HL-60 (cell line): ENCODE results near the gene KCNK7.

Source experiments
- DNase-seq, 2 experiments: peaks; one replicate each; pipeline ENCODE4 v3.0.0-alpha.2; 2010 to 2020; ENCODE audit warnings: low read depth in 1 of 2, low spot score in 1 of 2
- H3K27ac ChIP-seq: fragments of 250-450 bp; sonication (Bioruptor Pico); replicated peaks from 2 replicates; pipeline ENCODE4 v1.5.1; 2020; ENCODE audit warnings: mild to moderate bottlenecking, moderate library complexity
- H3K27me3 ChIP-seq: fragments of 250-450 bp; sonication (Bioruptor Pico); 2 replicates; pipeline ENCODE4 v1.5.1; 2021; ENCODE audit warnings: mild to moderate bottlenecking, moderate library complexity; ENCODE audit not compliant: insufficient read depth, poor library complexity, severe bottlenecking
- H3K4me3 ChIP-seq: replicated peaks from 2 replicates; pipeline ENCODE4 v1.5.1; 2011; ENCODE audit warnings: mild to moderate bottlenecking, control low read depth, low read length; ENCODE audit not compliant: insufficient read depth
- GABPA ChIP-seq: IDR thresholded peaks from 2 replicates; pipeline ENCODE4 v1.6.1; 2012; ENCODE audit warnings: low read depth
- POLR2AphosphoS5 ChIP-seq: IDR thresholded peaks from 2 replicates; pipeline ENCODE4 v1.6.1; 2012; ENCODE audit warnings: low read depth
- SPI1 ChIP-seq: IDR thresholded peaks from 2 replicates; pipeline ENCODE4 v1.6.1; 2012; ENCODE audit warnings: low read depth, mild to moderate bottlenecking, borderline replicate concordance
- TF ChIP-seq, protein P1 (sequence below): IDR thresholded peaks from 2 replicates; pipeline ENCODE4 v1.6.1; 2012; ENCODE audit warnings: low read depth; ENCODE audit not compliant: insufficient replicate concordance
- TF ChIP-seq, protein P2 (sequence below): IDR thresholded peaks from one replicate; pipeline ENCODE4 v1.5.1; 2011; ENCODE audit warnings: low read length, control low read depth, inconsistent platforms; ENCODE audit not compliant: insufficient read depth

The KCNK7 gene

DNA sequence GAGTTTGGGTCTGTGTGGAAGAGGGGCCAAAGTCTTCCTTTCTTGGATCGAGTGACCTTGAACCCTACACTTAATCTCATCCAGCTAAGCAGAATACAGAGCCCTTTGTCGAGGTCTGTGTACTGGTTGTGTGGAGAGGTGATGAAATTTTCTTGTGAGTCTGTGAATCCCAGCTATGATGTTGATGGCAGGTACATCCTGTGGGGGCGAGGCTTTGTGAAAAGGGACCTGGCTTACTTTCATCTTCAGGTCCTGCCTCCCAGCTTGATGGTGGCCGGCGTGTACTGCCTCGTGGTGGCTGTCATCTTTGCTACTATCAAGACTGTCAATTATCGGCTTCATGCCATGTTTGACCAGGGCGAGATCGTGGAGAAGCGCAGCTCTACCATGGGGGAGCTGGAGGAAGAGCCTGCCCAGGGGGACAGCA is 21.0 kb upstream of the KCNK7 start:
- peak overlapping the region; percentile 54 for H3K27ac ChIP-seq
- no peak for DNase-seq
- no peaks in the 10 kb centered on the region for H3K27me3 ChIP-seq
- H3K4me3 ChIP-seq = peak overlapping the region; percentile 97
- TF ChIP-seq GABPA = no peak

- TF ChIP-seq, protein P1, sequence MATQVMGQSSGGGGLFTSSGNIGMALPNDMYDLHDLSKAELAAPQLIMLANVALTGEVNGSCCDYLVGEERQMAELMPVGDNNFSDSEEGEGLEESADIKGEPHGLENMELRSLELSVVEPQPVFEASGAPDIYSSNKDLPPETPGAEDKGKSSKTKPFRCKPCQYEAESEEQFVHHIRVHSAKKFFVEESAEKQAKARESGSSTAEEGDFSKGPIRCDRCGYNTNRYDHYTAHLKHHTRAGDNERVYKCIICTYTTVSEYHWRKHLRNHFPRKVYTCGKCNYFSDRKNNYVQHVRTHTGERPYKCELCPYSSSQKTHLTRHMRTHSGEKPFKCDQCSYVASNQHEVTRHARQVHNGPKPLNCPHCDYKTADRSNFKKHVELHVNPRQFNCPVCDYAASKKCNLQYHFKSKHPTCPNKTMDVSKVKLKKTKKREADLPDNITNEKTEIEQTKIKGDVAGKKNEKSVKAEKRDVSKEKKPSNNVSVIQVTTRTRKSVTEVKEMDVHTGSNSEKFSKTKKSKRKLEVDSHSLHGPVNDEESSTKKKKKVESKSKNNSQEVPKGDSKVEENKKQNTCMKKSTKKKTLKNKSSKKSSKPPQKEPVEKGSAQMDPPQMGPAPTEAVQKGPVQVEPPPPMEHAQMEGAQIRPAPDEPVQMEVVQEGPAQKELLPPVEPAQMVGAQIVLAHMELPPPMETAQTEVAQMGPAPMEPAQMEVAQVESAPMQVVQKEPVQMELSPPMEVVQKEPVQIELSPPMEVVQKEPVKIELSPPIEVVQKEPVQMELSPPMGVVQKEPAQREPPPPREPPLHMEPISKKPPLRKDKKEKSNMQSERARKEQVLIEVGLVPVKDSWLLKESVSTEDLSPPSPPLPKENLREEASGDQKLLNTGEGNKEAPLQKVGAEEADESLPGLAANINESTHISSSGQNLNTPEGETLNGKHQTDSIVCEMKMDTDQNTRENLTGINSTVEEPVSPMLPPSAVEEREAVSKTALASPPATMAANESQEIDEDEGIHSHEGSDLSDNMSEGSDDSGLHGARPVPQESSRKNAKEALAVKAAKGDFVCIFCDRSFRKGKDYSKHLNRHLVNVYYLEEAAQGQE = no peak
- no peak for TF ChIP-seq POLR2AphosphoS5
- no peak for TF ChIP-seq SPI1
- TF ChIP-seq, protein P2, sequence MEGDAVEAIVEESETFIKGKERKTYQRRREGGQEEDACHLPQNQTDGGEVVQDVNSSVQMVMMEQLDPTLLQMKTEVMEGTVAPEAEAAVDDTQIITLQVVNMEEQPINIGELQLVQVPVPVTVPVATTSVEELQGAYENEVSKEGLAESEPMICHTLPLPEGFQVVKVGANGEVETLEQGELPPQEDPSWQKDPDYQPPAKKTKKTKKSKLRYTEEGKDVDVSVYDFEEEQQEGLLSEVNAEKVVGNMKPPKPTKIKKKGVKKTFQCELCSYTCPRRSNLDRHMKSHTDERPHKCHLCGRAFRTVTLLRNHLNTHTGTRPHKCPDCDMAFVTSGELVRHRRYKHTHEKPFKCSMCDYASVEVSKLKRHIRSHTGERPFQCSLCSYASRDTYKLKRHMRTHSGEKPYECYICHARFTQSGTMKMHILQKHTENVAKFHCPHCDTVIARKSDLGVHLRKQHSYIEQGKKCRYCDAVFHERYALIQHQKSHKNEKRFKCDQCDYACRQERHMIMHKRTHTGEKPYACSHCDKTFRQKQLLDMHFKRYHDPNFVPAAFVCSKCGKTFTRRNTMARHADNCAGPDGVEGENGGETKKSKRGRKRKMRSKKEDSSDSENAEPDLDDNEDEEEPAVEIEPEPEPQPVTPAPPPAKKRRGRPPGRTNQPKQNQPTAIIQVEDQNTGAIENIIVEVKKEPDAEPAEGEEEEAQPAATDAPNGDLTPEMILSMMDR = no peak
- no peak for TF ChIP-seq GABPA
- DNase-seq = peak; percentile 42 to 67
- peak overlapping the region; percentile 97 for H3K4me3 ChIP-seq
- H3K27ac ChIP-seq = peak overlapping the region; percentile 89
- H3K27me3 ChIP-seq = no peaks in the 10 kb centered on the region
These were observed 20.5 kb upstream of the KCNK7 start for GRCh38 chr11:65615950-65616574.

DNA sequence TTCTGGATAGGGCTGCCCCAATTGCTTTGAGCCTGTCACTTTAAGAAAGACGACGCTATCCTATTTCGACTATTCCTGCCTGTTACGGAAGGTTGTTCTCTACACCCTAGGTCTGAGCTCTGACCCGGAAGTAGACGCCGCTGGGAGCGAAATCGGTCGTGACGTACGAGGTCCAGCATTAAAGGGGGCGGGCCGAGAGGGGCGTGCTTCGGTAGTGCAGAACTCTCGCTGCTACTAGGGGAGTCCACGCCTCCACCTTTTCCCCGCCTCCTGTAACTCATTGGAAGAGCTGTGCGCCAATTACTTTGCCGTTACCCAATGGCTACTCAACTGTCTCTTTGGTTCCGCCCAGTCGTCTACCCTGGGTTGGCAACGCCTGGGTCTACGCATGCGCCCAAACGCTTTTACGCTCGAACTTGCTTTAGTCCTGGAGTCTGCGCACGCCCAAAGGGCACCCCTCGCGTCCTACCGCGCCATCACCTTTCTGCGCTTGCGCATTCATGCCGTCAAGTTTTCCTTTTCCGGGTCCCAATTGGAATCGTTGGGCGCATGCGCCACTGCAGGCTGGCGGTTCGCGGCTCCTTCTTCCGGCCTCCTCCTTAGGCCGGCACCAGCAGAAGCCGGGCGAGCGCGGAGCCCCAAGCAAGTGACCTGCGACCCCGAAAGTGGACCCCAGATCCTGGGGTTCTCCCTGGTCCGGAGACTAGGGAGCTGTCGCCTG is 19.8 kb upstream of the KCNK7 start, which contains the start of gene PCNX3:
TSS of gene PCNX3 (plus strand) at position 548 of the 721 bp plus-strand sequence. CDS start 536 bp downstream, outside the sequence.
- H3K27ac ChIP-seq = peak within 1 kb of the TSS; percentile 89
- peak within 1 kb of the TSS; percentile 97 for H3K4me3 ChIP-seq
- TF ChIP-seq POLR2AphosphoS5 (no peak; the same call in 1 of the 2 replicates), GABPA (peak; percentile 93), SPI1 (no peak)
- TF ChIP-seq, protein P1 = no peak
- TF ChIP-seq, protein P2 = no peak
- peak; percentile 100 for DNase-seq
- H3K27me3 ChIP-seq = no peaks in the 10 kb centered on the region

- no peak; the same call in 1 of the 2 replicates for TF ChIP-seq POLR2AphosphoS5
- TF ChIP-seq, protein P1 = no peak
- H3K27ac ChIP-seq = peak overlapping the region; percentile 88
- H3K27me3 ChIP-seq = no peaks in the 10 kb centered on the region
- H3K4me3 ChIP-seq = peak overlapping the region; percentile 88
- DNase-seq = no peak
These were observed 17.7 kb upstream of the KCNK7 start for GRCh38 chr11:65613091-65613928.
